NCI-H345 treated with DMSO at 0.1 percent for 48 hours (cell line): ENCODE data around the gene GUCY2C.
"Not testable (repeated sequence)": the region's sequence is repeated elsewhere in the genome, so short reads cannot be mapped to it uniquely, and the experiment has no call there.

ENCODE experiments used
- DNase-seq: peaks from one replicate; lab custom pipeline; 2025; ENCODE audit not compliant: unreplicated experiment; lab: John Stamatoyannopoulos, UW

The GUCY2C gene

DNA sequence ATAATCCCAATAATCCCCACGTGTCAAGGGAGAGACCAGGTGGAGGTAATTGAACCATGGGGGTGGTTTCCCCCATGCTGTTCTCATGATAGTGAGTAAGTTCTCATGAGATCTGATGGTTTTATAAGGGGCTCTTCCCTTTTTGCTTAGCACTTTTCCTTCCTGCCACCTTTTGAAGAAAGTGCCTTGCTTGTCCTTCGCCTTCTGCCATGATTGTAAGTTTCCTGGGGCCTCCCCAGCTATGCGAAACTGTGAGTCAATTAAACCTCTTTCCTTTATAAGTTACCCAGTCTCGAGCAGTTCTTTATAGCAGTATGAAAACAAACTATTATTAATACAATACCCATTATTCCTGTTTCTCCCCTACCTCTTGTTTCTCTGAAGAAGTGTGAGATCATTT is 14.2 kb downstream of the GUCY2C start:
- not testable (repeated sequence) for DNase-seq

DNA sequence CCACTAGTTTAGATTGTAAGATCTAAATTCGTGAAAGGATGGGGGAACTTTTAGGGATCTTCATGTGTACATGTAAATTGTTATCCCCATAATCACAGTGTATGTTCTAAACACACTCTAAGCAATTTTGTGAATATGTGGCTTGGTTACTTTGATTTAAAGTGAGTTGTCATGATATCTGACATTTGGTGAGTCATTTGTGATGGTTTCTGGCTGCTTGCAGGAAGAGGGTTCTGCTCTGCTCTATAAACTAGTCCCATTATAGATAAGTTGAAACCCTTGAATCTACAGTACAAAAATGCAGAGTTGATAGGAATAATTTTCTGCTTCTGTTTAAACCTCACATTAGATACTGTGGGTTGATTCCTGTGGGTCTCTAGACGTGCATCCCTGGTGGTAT is 14.8 kb downstream of the GUCY2C start:
- no peak for DNase-seq

DNA sequence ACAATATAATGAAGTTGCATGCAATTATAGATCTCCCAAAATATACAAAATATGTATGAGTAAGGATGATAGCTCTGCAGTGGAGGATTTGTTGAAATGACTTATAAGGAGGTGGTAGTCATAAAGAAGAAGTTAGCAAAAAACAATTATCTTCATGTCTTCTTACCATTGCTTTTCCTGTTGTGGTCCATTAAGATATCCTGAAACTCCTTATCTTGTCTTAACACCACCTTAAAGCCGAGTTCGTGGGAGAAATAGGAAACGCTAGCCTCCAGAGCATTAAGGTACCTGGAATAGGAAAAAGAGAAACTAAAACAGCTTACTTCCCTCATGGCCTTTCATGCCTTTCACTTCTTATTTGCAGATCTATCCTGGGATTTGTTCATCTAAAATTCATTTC is 15.2 kb downstream of the GUCY2C start:
- DNase-seq: no peak

GRCh38 chr12:14678547-14679150 is 17.8 kb downstream of the GUCY2C start:
- no peak for DNase-seq

DNA sequence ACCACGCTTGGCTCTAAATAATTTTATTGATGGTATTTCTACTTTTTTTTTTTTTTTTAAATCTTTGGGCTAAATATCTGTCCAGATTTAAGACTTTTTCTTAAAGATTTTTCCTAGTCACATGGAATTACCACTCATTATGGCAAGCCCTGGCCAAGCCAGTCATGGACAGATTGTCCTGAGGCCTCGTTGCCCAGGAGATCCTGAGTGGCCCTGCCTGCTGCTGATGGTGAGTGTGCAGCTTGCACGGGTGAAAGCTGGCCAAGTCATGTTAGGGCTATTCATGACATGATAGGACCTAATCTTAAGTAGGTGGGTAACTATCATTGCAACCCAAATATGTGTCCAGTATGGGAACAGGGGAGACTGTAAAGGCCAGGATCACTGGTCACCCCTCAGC is 27.8 kb downstream of the GUCY2C start:
- DNase-seq: no peak

GRCh38 chr12:14665354-14666348 is 30.7 kb downstream of the GUCY2C start:
- peak; percentile 88 for DNase-seq

DNA sequence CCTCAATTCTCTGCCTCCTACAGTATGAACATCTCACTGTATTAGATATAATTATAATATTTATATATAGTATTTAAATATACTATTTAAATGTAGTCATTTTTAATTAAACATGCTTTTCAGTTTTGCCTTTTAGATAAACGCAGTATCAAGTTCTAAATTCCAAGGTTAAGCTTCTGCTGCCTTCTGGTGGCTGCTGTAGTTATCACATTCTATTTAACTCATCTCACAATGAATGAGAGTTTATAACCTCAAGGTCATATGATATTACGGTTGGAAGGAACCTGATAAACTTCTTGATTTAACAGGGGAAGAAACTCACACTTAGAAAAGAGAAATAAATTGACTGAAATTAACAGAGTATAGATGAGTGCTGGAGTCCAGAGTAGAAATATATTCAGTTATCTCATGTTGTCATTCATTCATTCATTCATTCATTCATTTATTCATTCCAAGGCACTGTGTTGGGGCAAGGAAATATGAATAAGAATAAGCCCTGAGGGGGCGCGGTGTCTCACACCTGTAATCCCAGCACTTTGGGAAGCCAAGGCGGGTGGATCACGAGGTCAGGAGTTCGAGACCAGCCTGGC is 31.9 kb downstream of the GUCY2C start:
- DNase-seq: peak; percentile 30

DNA sequence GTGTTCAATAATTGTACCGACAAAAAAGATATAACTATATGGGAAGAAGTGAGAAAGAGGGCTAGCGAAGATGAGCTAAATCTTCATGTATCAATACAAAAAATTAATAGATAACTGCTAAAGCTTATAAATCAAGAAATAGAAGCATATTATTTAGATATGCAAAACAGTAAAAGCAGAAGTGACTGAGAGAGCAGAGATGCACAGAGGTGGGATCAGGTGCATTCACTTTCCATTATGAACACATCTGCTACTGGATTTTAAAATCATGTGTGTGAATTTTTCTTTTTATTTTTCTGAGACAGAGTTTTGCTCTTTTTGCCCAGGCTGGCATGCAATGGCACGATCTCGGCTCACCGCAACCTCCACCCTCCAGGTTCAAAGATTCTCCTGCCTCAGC is 33.4 kb downstream of the GUCY2C start:
- no peak for DNase-seq

- no peak for DNase-seq
Measured at GRCh38 chr12:14656846-14657245, 39.6 kb downstream of the GUCY2C start.

DNA sequence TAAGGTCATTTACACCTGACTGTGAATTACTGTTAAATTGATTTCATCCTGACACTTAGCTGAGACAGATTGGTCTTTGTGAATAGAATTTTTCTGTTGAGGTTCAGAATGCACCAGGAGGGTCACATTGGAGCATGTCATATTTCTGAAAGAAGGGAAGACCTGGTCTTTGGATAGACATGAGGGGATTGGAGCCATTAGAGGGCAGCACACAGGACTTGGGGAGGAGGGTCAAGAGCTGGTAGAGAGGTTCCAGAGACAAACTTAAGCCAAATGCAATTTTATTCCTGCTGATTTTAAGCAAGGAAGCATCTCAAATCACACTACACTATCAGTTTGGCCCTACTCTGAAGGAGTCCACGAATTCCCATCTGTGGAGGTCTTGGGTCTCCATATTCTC is 41.1 kb downstream of the GUCY2C start:
- DNase-seq: no peak

- no peak for DNase-seq
Measured at GRCh38 chr12:14654842-14655241, 41.6 kb downstream of the GUCY2C start.

- DNase-seq: no peak
Measured at GRCh38 chr12:14654416-14654815, 42.0 kb downstream of the GUCY2C start.

GRCh38 chr12:14652483-14652882 is 43.9 kb downstream of the GUCY2C start:
- no peak for DNase-seq

- no peak for DNase-seq
Measured at GRCh38 chr12:14651371-14651770, 45.0 kb downstream of the GUCY2C start.

GRCh38 chr12:14650789-14651188 is 45.6 kb downstream of the GUCY2C start:
- no peak for DNase-seq

DNA sequence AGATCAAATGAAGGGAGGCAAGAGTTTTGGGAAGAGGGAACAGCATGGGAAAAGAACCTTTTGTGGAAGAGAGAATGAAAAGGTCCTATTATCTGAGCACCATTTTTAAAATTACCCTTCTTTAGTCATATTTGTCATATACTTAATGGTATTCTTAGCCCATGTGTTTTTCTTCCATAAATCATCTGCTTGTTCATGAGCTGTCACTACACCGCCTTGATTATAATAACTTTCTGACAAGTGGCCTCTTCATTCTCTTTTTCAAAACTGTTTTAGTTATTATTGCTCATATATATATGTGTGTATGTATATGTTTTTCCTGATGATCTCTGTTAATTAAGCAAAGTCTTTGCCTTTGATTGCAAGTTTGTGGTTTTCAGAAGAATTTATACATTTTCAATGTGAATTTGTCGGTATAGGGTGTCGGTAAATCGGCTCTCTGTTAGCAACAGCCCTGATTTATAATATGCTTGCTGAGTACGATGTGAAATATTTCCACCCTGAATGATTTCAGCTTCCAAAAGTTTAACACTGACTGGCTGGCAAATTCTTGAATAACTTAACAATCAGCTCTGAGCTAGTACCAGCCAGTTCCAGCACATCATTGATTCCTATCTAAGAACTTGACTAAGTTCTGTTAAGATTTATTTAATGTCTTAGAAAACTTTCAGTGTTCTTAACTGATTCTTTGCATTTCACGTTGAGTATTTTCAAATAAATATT is 49.2 kb downstream of the GUCY2C start:
- DNase-seq: no peak

GRCh38 chr12:14643251-14643650 is 53.1 kb downstream of the GUCY2C start:
- no peak for DNase-seq

- DNase-seq: no peak
Measured at GRCh38 chr12:14638066-14638465, 58.3 kb downstream of the GUCY2C start.

DNA sequence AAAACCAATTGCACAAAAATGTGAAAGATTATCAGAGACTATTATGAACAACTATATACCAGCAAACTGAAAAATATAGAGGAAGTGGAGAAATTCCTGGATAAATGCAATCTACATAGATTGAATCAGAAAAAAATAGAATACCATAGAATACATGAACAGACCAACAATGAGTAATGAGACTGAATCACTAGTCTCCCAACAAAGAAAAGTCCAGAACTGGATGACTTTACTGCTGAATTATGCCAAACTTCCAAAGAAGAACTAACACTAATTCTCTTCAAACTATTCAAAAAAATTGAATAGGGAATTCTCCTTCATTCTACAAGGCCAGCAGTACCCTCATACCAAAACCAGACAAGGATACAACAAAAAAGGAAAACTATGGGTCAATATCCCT is 60.6 kb downstream of the GUCY2C start:
- DNase-seq: no peak

DNA sequence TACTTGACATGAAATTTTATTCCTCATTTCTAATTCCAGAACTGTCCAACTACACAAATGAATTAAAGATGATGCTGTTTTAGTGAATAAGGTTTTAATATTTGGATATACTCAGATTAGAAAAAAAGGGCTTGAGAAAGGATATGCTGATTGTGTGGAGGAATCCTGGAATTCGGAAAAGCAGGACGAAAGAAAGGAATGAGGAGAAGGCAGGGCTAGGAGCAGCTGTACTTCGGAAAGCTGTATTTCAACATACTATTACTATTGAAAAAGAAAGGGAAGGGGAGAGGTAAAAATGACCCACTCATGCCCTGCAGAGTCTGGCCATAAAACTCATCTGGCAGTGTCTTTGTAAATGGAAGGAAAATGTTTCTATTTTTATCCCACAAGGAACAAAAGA is 65.6 kb downstream of the GUCY2C start:
- no peak for DNase-seq
